Spleen (tissue), 11 donors: Measurements from ENCODE around the gene STX18. TPM values are rescaled to one million over a fixed set of nuclear protein-coding genes. Genes with fewer than 3 reads are reported as not detected.
A peak's percentile ranks its signal among the peaks of the same experiment; 100 is the strongest.

ENCODE experiments used
- DNase-seq: peaks from one replicate; pipeline ENCODE4 v3.0.0-alpha.2; 2020
- H3K27ac ChIP-seq, 8 donors: fragments of 200-600 bp; sonication (generic) in 7 of 8; 1 replicate in 4 of 8; 2 replicates in 4 of 8; pipeline versions ENCODE4 v1.5.0 to v1.8.0; 2016 to 2021; ENCODE audit warnings: inconsistent platforms in 4 of 8, mild to moderate bottlenecking in 4 of 8, moderate library complexity in 1 of 8
- H3K27me3 ChIP-seq, 7 donors: fragments of 200-600 bp; sonication (generic) in 6 of 7; replicated peaks in 1 of 7; 1 replicate in 4 of 7; 2 replicates in 3 of 7; pipeline versions ENCODE4 v1.5.0 to v1.8.0; 2016 to 2021; ENCODE audit warnings: inconsistent platforms in 3 of 7, mild to moderate bottlenecking in 1 of 7
- H3K36me3 ChIP-seq, 6 donors: fragments of 200-600 bp; sonication (generic) in 5 of 6; 1 replicate in 4 of 6; 2 replicates in 2 of 6; pipeline versions ENCODE4 v1.5.0 to v1.8.0; 2016 to 2021; ENCODE audit warnings: inconsistent platforms in 2 of 6
- H3K4me1 ChIP-seq, 6 donors: fragments of 200-600 bp; sonication (generic) in 5 of 6; 1 replicate in 3 of 6; 2 replicates in 3 of 6; pipeline versions ENCODE4 v1.5.0 to v1.8.0; 2016 to 2021; ENCODE audit warnings: inconsistent platforms in 3 of 6
- H3K4me3 ChIP-seq, 8 donors: fragments of 200-600 bp; sonication (generic) in 7 of 8; 1 replicate in 4 of 8; 2 replicates in 4 of 8; pipeline versions ENCODE4 v1.5.0 to v1.8.0; 2016 to 2021; ENCODE audit warnings: inconsistent platforms in 4 of 8, mild to moderate bottlenecking in 4 of 8, moderate library complexity in 2 of 8
- H3K9me3 ChIP-seq, 8 donors: fragments of 200-600 bp; sonication (generic) in 7 of 8; 1 replicate in 4 of 8; 2 replicates in 4 of 8; pipeline versions ENCODE4 v1.5.0 to v1.8.0; 2016 to 2021; ENCODE audit warnings: inconsistent platforms in 4 of 8
- POLR2A ChIP-seq, 3 donors: fragments of 450-650 bp; IDR thresholded peaks; one replicate each; pipeline ENCODE4 v1.5.1; 2017; ENCODE audit warnings: antibody characterized with exemption in 3 of 3, mild to moderate bottlenecking in 1 of 3
- POLR2AphosphoS5 ChIP-seq, 3 donors: sonication (generic); formaldehyde crosslinking; IDR thresholded peaks; one replicate each; pipeline ENCODE4 v1.5.1; 2017; ENCODE audit warnings: antibody characterized with exemption in 3 of 3
- WGBS, 5 donors: extraction: QIAGEN DNeasy Blood & Tissue Kit in 3 of 5; methylation state at CpG; one replicate each; pipeline versions ENCODE4 v1.1.5 to v1.1.7; 2013 to 2018; 5-methylcytosine and 5-hydroxymethylcytosine counted together
- intact Hi-C: fragments of 100-400 bp; cut with DNase I; formaldehyde crosslinking; loops from one replicate; pipeline ENCODE4 v1.15.0; 2023; ENCODE audit warnings: low total_unique reads
- polyA plus RNA-seq, 3 donors: library from polyadenylated mRNA; stranded (reverse); fragments of 200-250 nt; gene quantifications; one replicate each; pipeline ENCODE4 v1.2.1, GENCODE V29; 2013
- total RNA-seq, 7 donors: library from RNA; depleted of rRNA in 3 of 7; stranded (reverse); fragments of >200 nt in 3 of 7; fragmentation: NEBNext Ultra II Directional in 4 of 7; extraction: Animal tissue kit (Norgen Biotek cat#: 25700) in 4 of 7; gene quantifications; one replicate each; pipeline versions ENCODE4 v1.1.0 to v1.2.1, GENCODE V29; 2016 to 2021
- TF ChIP-seq, protein P1 (sequence below), 11 experiments: fragments of 200-600 bp in 7 of 11; fragments of 450-650 bp in 4 of 11; sonication (generic) in 4 of 11; IDR thresholded peaks in 8 of 11; conservative IDR thresholded peaks in 3 of 11; 1 replicate in 7 of 11; 2 replicates in 4 of 11; pipeline versions ENCODE4 v1.4.0 to v1.8.0; 2016 to 2021; ENCODE audit warnings: antibody characterized with exemption in 11 of 11, inconsistent platforms in 4 of 11, mild to moderate bottlenecking in 1 of 11
- donor health status: healthy with polysubstance abuse.
- donor health status: DM: no; HTN: no; CAD: no; lungs with moderate emphysema.
- donor health status: DM: no; HTN: no; CAD: no.
- donor health status: Bipolar disorder and iron deficiency.
- donor health status: healthy.
- donor health status: DM: no; HTN: no; CAD: no.
- donor health status: DM: yes; HTN: yes; CAD: no.

STX18 gene
- total and polyA plus RNA-seq, 10 donors = 19.0 to 45.8 (median 29.8) TPM

DNA sequence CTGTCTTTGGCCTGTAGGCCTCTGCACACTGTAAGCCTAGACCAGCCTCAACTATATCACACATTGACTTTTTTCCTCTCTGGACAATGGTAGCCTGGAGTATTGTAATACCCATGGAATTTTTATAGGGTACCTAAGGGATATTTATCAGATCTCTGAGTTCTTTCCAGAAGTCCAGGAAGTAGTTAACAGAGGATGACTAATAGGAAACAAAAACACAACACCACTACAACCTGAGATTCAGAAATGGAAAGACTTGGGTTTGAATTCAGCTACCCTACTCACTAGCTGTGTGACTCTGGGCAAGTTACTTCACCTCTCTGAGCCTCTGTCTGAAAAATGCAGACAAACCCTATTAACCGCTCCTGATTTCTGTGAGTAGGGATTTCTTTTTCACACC, 7.7 kb upstream of the STX18 start:
- TF ChIP-seq POLR2A (IDR thresholded peaks at IDR 0.05) (no peak), POLR2AphosphoS5 (IDR thresholded peaks at IDR 0.05) (no peak)
- TF ChIP-seq, protein P1, sequence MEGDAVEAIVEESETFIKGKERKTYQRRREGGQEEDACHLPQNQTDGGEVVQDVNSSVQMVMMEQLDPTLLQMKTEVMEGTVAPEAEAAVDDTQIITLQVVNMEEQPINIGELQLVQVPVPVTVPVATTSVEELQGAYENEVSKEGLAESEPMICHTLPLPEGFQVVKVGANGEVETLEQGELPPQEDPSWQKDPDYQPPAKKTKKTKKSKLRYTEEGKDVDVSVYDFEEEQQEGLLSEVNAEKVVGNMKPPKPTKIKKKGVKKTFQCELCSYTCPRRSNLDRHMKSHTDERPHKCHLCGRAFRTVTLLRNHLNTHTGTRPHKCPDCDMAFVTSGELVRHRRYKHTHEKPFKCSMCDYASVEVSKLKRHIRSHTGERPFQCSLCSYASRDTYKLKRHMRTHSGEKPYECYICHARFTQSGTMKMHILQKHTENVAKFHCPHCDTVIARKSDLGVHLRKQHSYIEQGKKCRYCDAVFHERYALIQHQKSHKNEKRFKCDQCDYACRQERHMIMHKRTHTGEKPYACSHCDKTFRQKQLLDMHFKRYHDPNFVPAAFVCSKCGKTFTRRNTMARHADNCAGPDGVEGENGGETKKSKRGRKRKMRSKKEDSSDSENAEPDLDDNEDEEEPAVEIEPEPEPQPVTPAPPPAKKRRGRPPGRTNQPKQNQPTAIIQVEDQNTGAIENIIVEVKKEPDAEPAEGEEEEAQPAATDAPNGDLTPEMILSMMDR (IDR thresholded peaks at IDR 0.05 in 8 of 11, conservative IDR thresholded peaks at IDR 0.05 in 3 of 11) = no peak

DNA sequence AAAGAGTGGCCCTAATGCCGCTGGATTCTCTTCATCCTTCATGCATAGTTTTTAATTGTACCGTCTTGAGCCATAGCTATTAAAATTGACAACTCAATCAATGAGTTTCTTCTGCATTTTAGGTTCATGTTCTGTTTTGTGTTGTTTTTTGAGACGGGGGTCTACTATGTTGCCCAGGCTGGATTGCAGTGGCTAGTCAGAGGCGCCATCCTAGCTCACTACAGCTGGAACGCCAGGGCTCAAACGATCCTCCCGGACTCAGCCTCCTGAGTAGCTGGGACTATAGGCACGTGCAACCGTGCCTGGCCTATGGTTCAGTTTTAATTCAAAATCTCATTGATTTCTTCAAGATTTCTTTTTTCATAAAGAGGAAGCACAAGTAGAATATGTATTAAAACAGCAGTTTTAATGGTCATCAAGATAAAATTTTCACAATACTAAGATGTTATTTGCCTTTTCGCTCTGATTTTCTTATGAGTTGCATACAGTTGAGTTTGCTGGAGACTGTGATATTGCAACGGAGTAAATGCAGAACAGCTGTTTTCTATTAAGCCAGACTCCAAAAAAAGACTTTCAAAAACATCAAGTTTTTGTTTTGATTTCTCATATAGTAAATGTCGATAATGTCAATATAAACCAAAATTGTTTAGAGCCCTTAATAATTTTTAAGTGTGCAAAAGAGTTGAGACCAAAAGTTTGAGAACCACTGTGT, 1.1 kb upstream of the STX18 start:
- H3K27ac ChIP-seq = peak overlapping the region in 3 of 8 donors; percentile 75 to 91 (median 89)
- intact Hi-C loops = no loop called here
- TF ChIP-seq, protein P1 (IDR thresholded peaks at IDR 0.05 in 8 of 11, conservative IDR thresholded peaks at IDR 0.05 in 3 of 11) = no peak
- TF ChIP-seq POLR2AphosphoS5 (IDR thresholded peaks at IDR 0.05) (no peak), POLR2A (IDR thresholded peaks at IDR 0.05) (no peak)
- H3K27me3 ChIP-seq = no peaks in the 10 kb centered on the region
- peaks cover 25 to 63% (median 39%) of the 10 kb centered on the region in 6 donors for H3K4me1 ChIP-seq
- WGBS, 5 donors = 24 to 30% (median 29%) methylated on average over 12 of the region's 12 CpGs
- H3K9me3 ChIP-seq = no peaks in the 10 kb centered on the region
- H3K36me3 ChIP-seq = peaks cover 0 to 30% (median 6%) of the 10 kb centered on the region in 6 donors
- no peak for DNase-seq
- H3K4me3 ChIP-seq = peak overlapping the region; percentile 84 to 94 (median 87)

More for the DNA sequence above, 7.7 kb upstream of the STX18 start:
- Histone ChIP-seq H3K4me3 (no peak overlapping the region), H3K27ac (no peak overlapping the region), H3K9me3 (no peaks in the 10 kb centered on the region), H3K27me3 (no peaks in the 10 kb centered on the region), H3K4me1 (peaks cover 0 to 2% (median 0%) of the 10 kb centered on the region in 6 donors), H3K36me3 (peaks cover 0 to 83% (median 15%) of the 10 kb centered on the region in 6 donors)
- WGBS, 5 donors = 91 to 100% (median 100%) methylated on average over 1 of the region's 1 CpG
- DNase-seq = no peak
- intact Hi-C loops = no loop called here

DNA sequence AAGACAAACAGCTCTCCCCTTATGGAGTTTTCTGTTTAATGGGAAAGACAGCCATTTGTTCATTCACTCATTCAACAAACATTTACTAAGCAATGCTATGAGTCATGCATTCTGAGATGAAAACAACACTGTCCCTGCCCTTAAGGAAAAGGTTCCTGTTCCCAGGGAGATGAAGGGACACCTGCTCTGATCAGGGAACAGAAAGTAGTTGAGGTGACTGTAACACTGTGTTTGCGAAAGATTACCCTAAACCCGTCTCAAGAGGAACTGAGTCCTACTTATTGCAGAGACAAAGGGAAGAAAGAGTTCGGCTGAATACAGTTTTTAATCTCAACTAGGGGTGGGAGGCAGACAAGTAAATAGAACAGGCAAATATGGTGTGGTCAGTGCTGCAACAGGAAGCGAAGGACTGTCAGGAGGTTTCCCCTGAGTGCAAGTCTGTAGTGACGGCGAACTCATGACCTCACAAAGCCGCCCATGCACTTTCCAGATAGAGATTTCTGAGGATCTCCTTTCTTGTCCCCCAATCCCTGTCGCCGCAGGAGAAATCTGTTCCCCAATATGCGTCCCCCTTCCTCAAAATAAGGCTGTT, 712 bp downstream of the STX18 start:
- Histone ChIP-seq H3K27ac (peak overlapping the region in 7 of 8 donors; percentile 75 to 91 (median 87)), H3K4me1 (peaks cover 25 to 80% (median 45%) of the 10 kb centered on the region in 6 donors), H3K4me3 (peak overlapping the region; percentile 84 to 94 (median 87)), H3K27me3 (no peaks in the 10 kb centered on the region), H3K9me3 (no peaks in the 10 kb centered on the region), H3K36me3 (peaks cover 0 to 19% (median 2%) of the 10 kb centered on the region in 6 donors)
- intact Hi-C loops = no loop called here
- TF ChIP-seq POLR2A (IDR thresholded peaks at IDR 0.05) (no peak), POLR2AphosphoS5 (IDR thresholded peaks at IDR 0.05) (no peak)
- WGBS, 5 donors = 2 to 5% (median 4%) methylated on average over 10 of the region's 10 CpGs
- no peak for DNase-seq

DNA sequence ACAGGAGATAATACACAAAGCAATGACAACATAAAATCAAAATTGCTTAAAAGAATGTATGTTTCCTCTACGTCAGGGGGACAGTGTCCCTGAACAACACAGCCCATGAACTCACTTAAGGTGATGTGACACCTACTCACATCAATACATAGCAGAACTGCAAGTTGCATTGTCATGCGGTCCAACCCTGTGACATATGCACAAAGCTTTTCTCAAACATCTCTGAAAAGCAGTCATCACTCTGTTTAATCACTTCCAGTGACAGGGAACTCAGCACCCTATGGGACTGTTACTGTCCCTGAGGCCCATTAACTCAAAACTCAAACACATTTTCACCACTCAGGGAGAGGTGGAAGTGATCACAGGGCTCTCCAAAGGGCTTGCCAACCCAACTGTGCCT, 2.4 kb downstream of the STX18 start:
- Histone ChIP-seq H3K4me3 (no peak overlapping the region), H3K36me3 (peaks cover 0 to 6% (median 0%) of the 10 kb centered on the region in 6 donors), H3K4me1 (peaks cover 25 to 78% (median 45%) of the 10 kb centered on the region in 6 donors), H3K27ac (no peak overlapping the region), H3K27me3 (no peaks in the 10 kb centered on the region), H3K9me3 (no peaks in the 10 kb centered on the region)
- intact Hi-C loops = no loop called here
- 75 to 91% (median 82%) methylated on average over 2 of the region's 2 CpGs for WGBS, 5 donors
- no peak for DNase-seq
- TF ChIP-seq, protein P1 (IDR thresholded peaks at IDR 0.05 in 8 of 11, conservative IDR thresholded peaks at IDR 0.05 in 3 of 11) = no peak
- TF ChIP-seq POLR2A (IDR thresholded peaks at IDR 0.05) (no peak), POLR2AphosphoS5 (IDR thresholded peaks at IDR 0.05) (no peak)
